NCI-H1105 treated with DMSO at 0.1 percent for 48 hours (cell line): ENCODE data around the gene TTC34.

ENCODE experiments used
- DNase-seq: peaks from one replicate; lab custom pipeline; 2025; lab: John Stamatoyannopoulos, UW

Gene TTC34

GRCh38 chr1:2590233-2591141 is 211.0 kb downstream of the TTC34 start:
- DNase-seq, result no peak

GRCh38 chr1:2589431-2590232 is 211.9 kb downstream of the TTC34 start:
- DNase-seq, result no peak

- no peak for DNase-seq
Measured at GRCh38 chr1:2588661-2589430, 212.6 kb downstream of the TTC34 start.

- no peak for DNase-seq
Measured at GRCh38 chr1:2587860-2588571, 213.5 kb downstream of the TTC34 start.

- DNase-seq, result peak; percentile 52
Measured at GRCh38 chr1:2587071-2587859, 214.2 kb downstream of the TTC34 start.

- peak; percentile 93 for DNase-seq
Measured at GRCh38 chr1:2586154-2587070, 215.1 kb downstream of the TTC34 start, which contains the start of gene PRXL2B. Gene PRXL2B, plus strand, starts transcription at chr1:2586777. Its CDS starts 109 bp downstream, at chr1:2586886.
